Uterus (tissue), 4 donors: ENCODE data around the gene C1orf198. TPM values are rescaled to one million over a fixed set of nuclear protein-coding genes. Genes with fewer than 3 reads are reported as not detected.

Experiments
- DNase-seq, 2 donors: peaks; one replicate each; pipeline ENCODE4 v3.0.0-alpha.2; 2019 to 2020
- H3K27ac ChIP-seq, 2 donors: fragments of 200-600 bp; sonication (generic); 1 replicate in 1 of 2; 2 replicates in 1 of 2; pipeline ENCODE4 v1.5.1; 2016 to 2018
- H3K27me3 ChIP-seq, 2 donors: fragments of 200-600 bp; sonication (generic); one replicate each; pipeline ENCODE4 v1.5.1; 2018 to 2019; ENCODE audit warnings: control low read depth in 1 of 2
- H3K36me3 ChIP-seq, 2 donors: fragments of 200-600 bp; sonication (generic); one replicate each; pipeline ENCODE4 v1.5.1; 2019; ENCODE audit warnings: control low read depth in 1 of 2
- H3K4me1 ChIP-seq, 2 donors: fragments of 200-600 bp; sonication (generic); one replicate each; pipeline ENCODE4 v1.5.1; 2018 to 2019; ENCODE audit warnings: control low read depth in 1 of 2
- H3K4me3 ChIP-seq, 2 donors: fragments of 200-600 bp; sonication (generic); 1 replicate in 1 of 2; 2 replicates in 1 of 2; pipeline ENCODE4 v1.5.1; 2018 to 2019; ENCODE audit warnings: mild to moderate bottlenecking in 1 of 2
- H3K9me3 ChIP-seq, 2 donors: fragments of 200-600 bp; sonication (generic); one replicate each; pipeline ENCODE4 v1.5.1; 2019; ENCODE audit warnings: control low read depth in 1 of 2
- POLR2A ChIP-seq, 2 donors: fragments of 450-650 bp; IDR thresholded peaks; one replicate each; pipeline ENCODE4 v1.6.1; 2016; ENCODE audit warnings: antibody characterized with exemption in 2 of 2, mild to moderate bottlenecking in 1 of 2, moderate library complexity in 1 of 2
- intact Hi-C: fragments of 100-400 bp; cut with DNase I; formaldehyde crosslinking; loops from one replicate; pipeline ENCODE4 v1.15.1; 2023; ENCODE audit warnings: low total_unique reads
- total RNA-seq, 4 donors: library from RNA; depleted of rRNA in 3 of 4; stranded (reverse); fragments of >200 nt in 3 of 4; gene quantifications; one replicate each; pipeline versions ENCODE4 v1.1.0 to v1.2.4, GENCODE V29; 2014 to 2023
- TF ChIP-seq, protein P1 (sequence below), 4 experiments: fragments of 200-600 bp in 2 of 4; fragments of 450-650 bp in 2 of 4; sonication (generic) in 2 of 4; IDR thresholded peaks; one replicate each; pipeline ENCODE4 v1.5.1; 2016 to 2019; ENCODE audit warnings: antibody characterized with exemption in 4 of 4, mild to moderate bottlenecking in 2 of 4, moderate library complexity in 1 of 4
- donor health status: DM: yes; HTN: yes; CAD: no.

The C1orf198 gene
- total RNA-seq, 4 donors from 2014 or later = 41.0 to 80.0 (median 60.8) TPM

DNA sequence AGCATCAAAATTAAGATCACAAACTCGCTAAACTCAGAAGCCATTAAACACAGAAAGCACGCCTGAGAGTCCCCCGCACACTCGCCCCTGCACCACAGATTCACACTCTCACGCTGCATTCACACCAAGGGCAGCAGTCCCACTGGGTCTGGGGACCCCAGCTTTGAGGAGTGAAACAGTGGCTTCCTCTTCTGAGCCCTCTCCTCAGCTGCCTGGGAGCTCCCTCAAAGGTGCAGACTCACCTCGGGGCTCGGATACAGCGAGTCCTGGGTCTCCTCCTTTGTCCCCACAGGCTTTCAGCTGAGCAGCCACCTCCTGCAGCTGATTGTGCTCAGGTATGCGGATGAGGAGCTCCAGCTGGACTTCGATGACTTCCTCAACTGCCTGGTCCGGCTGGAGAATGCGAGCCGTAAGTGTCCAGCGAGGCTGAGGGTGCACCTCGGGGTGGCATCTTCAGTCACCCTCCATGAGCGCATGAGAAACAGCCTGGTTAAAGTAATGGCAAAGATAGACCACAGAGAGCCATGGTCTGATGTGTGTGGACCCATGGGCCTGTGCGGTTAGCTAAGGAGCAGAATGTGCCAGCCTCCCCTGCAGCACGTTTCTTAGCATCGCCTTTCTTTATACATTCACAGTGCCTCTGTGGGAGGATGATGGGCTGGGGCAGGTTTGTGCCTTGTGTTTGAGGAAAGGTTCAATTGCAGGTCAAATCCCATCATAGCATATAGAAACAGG is 73.3 kb downstream of the C1orf198 start:
- no peak for DNase-seq
- Histone ChIP-seq H3K9me3 (no peaks in the 10 kb centered on the region), H3K27ac (no peak overlapping the region), H3K4me3 (no peak overlapping the region), H3K4me1 (no peaks in the 10 kb centered on the region), H3K36me3 (no peaks in the 10 kb centered on the region), H3K27me3 (no peaks in the 10 kb centered on the region)
- no peak for TF ChIP-seq POLR2A (IDR thresholded peaks at IDR 0.05)
- TF ChIP-seq, protein P1, sequence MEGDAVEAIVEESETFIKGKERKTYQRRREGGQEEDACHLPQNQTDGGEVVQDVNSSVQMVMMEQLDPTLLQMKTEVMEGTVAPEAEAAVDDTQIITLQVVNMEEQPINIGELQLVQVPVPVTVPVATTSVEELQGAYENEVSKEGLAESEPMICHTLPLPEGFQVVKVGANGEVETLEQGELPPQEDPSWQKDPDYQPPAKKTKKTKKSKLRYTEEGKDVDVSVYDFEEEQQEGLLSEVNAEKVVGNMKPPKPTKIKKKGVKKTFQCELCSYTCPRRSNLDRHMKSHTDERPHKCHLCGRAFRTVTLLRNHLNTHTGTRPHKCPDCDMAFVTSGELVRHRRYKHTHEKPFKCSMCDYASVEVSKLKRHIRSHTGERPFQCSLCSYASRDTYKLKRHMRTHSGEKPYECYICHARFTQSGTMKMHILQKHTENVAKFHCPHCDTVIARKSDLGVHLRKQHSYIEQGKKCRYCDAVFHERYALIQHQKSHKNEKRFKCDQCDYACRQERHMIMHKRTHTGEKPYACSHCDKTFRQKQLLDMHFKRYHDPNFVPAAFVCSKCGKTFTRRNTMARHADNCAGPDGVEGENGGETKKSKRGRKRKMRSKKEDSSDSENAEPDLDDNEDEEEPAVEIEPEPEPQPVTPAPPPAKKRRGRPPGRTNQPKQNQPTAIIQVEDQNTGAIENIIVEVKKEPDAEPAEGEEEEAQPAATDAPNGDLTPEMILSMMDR (IDR thresholded peaks at IDR 0.05) = no peak
- intact Hi-C loops = loop anchor here (10.0 kb wide), 1 partner anchor 420 kb away; no protein-coding TSS in a partner anchor

DNA sequence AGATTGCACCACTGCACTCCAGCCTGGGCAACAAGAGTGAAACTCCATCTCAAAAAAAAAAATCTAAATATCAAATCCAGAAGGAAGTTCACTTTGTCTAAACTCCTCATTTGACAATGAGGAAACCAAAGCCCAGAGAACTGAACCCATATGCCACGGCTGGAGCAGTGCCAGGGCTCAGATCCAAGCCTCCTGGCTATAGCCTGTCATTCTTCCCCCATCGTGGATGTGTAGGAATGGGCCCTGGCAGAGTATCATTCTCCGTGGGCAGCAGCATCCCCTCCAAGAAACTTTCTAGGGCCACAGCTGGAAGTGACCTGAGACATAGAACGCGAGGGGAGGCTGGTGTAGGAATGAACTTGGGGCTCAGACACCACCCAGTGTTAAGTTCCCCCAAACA is 73.9 kb downstream of the C1orf198 start:
- intact Hi-C loops = loop anchor here (10.0 kb wide), 1 partner anchor 420 kb away; no protein-coding TSS in a partner anchor
- H3K4me3 ChIP-seq = no peak overlapping the region

DNA sequence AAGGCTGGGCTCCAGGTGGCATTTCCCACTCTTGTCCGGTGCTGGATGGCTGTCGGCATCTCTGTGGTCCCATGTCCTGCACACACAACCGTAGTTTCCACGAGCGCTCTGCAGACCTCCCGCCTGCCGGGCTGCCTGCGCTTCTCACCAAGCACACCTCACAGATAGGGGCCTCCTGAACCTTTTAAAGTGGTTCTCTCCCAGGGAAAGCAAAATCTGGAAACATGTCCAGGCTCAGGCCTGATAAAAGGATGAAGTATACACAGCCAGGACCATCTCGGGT is 74.9 kb downstream of the C1orf198 start:
- intact Hi-C loops = loop anchor here (10.0 kb wide), 1 partner anchor 421 kb away; no protein-coding TSS in a partner anchor
- Histone ChIP-seq H3K4me1 (no peaks in the 10 kb centered on the region), H3K4me3 (no peak overlapping the region), H3K27ac (no peak overlapping the region), H3K27me3 (no peaks in the 10 kb centered on the region), H3K36me3 (no peaks in the 10 kb centered on the region), H3K9me3 (no peaks in the 10 kb centered on the region)
- no peak for DNase-seq
- TF ChIP-seq POLR2A (IDR thresholded peaks at IDR 0.05) = no peak
- TF ChIP-seq, protein P1 (IDR thresholded peaks at IDR 0.05) = no peak

More for the DNA sequence above, 73.9 kb downstream of the C1orf198 start:
- H3K36me3 ChIP-seq = no peaks in the 10 kb centered on the region
- DNase-seq = no peak
- no peaks in the 10 kb centered on the region for H3K27me3 ChIP-seq
- no peaks in the 10 kb centered on the region for H3K9me3 ChIP-seq
- TF ChIP-seq, protein P1 (IDR thresholded peaks at IDR 0.05) = no peak
- TF ChIP-seq POLR2A (IDR thresholded peaks at IDR 0.05) = no peak
- H3K4me1 ChIP-seq = no peaks in the 10 kb centered on the region
- H3K27ac ChIP-seq = no peak overlapping the region

DNA sequence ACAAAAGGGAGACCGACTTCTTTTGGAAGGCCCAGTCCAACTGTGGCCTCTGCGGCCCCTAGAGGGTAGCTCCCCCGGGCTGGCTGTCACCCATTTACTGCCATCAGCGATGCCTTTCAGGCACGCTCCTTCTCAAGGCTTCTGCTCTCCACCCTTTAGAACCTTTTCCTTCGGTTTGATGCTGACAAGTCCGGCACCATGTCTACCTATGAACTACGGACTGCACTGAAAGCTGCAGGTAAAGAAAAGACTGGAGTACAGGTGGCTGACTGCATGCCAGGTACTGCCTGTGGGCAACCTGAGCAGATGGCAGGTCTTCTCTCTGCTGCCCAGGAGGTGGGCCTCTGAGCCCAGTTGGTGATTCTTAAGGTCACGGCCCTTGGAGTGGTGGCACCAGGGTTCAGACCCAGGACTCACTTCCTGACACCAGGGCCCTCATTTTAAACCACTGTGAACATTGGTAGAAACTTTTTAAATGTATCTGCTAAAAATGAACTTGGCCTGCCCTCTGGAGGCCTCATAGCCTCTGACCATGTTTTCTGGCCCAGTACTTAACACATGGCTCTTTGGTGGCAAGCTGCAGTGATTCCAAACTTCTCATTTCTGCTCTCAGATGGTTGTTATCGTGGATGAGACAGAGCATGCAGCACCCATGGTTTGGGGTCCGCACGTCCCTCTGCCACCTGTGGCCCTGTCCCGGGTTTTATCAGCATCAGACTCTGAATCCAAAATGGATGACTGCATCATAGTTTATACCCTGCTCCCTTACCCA is 75.4 kb downstream of the C1orf198 start:
- no peak for TF ChIP-seq POLR2A (IDR thresholded peaks at IDR 0.05)
- TF ChIP-seq, protein P1 (IDR thresholded peaks at IDR 0.05) = no peak
- H3K9me3 ChIP-seq = no peaks in the 10 kb centered on the region
- no peaks in the 10 kb centered on the region for H3K36me3 ChIP-seq
- H3K4me3 ChIP-seq = no peak overlapping the region
- intact Hi-C loops = loop anchor here (10.0 kb wide), 1 partner anchor 422 kb away; no protein-coding TSS in a partner anchor
- DNase-seq = no peak
- H3K27ac ChIP-seq = no peak overlapping the region
- H3K27me3 ChIP-seq = no peaks in the 10 kb centered on the region
- H3K4me1 ChIP-seq = no peaks in the 10 kb centered on the region
